NCI-H82 (cell line): ENCODE data around the gene MTREX.

Experiments
- DNase-seq: peaks from one replicate; lab custom pipeline; 2025; lab: John Stamatoyannopoulos, UW

Gene MTREX

GRCh38 chr5:55429613-55430253, 121.9 kb downstream of the MTREX start:
- no peak for DNase-seq

- no peak for DNase-seq
Observed at GRCh38 chr5:55432549-55432948, 124.8 kb downstream of the MTREX start.

- no peak for DNase-seq
Observed at GRCh38 chr5:55437452-55437851, 129.7 kb downstream of the MTREX start.

- DNase-seq, result no peak
Observed at GRCh38 chr5:55437859-55438206, 130.0 kb downstream of the MTREX start.

GRCh38 chr5:55438998-55439397, 131.2 kb downstream of the MTREX start:
- no peak for DNase-seq

- DNase-seq, result no peak
Observed at GRCh38 chr5:55440188-55440646, 132.4 kb downstream of the MTREX start.

- no peak for DNase-seq
Observed at GRCh38 chr5:55441107-55441771, 133.4 kb downstream of the MTREX start.

- no peak for DNase-seq
Observed at GRCh38 chr5:55441954-55442353, 134.2 kb downstream of the MTREX start.

- no peak for DNase-seq
Observed at GRCh38 chr5:55445791-55446190, 138.0 kb downstream of the MTREX start.

GRCh38 chr5:55446640-55447351, 139.0 kb downstream of the MTREX start:
- no peak for DNase-seq

- DNase-seq, result no peak
Observed at GRCh38 chr5:55450050-55450765, 142.4 kb downstream of the MTREX start.

GRCh38 chr5:55451976-55452375, 144.2 kb downstream of the MTREX start:
- DNase-seq, result no peak

GRCh38 chr5:55453211-55453610, 145.4 kb downstream of the MTREX start:
- DNase-seq, result no peak

- no peak for DNase-seq
Observed at GRCh38 chr5:55454282-55454681, 146.5 kb downstream of the MTREX start.

GRCh38 chr5:55456216-55456895, 148.6 kb downstream of the MTREX start:
- DNase-seq, result no peak

GRCh38 chr5:55459572-55459971, 151.8 kb downstream of the MTREX start:
- no peak for DNase-seq

- no peak for DNase-seq
Observed at GRCh38 chr5:55463613-55464012, 155.8 kb downstream of the MTREX start.

- DNase-seq, result no peak
Observed at GRCh38 chr5:55467862-55468551, 160.2 kb downstream of the MTREX start.

GRCh38 chr5:55469839-55470238, 162.1 kb downstream of the MTREX start:
- DNase-seq, result no peak

GRCh38 chr5:55470282-55470681, 162.5 kb downstream of the MTREX start:
- DNase-seq, result no peak

GRCh38 chr5:55471468-55471867, 163.7 kb downstream of the MTREX start:
- DNase-seq, result no peak
